ENCODE measurements around the gene ZNF256. TPM values are rescaled to one million over a fixed set of nuclear protein-coding genes. Genes with fewer than 3 reads are reported as not detected.
"Not testable (repeated sequence)": the region's sequence is repeated elsewhere in the genome, so short reads cannot be mapped to it uniquely, and the experiment has no call there.

Gene ZNF256
- total and polyA plus RNA-seq, 2 of the 13 experiments (the other 11 are each of a cell fraction or from before 2014, with no cell fraction given): 3.8 to 6.0 TPM

- TF ChIP-seq PHF20 (CRISPR knock-in tag; IDR thresholded peaks at IDR 0.05): peak; percentile 88
- TF ChIP-seq HDAC2 (CRISPR knock-in tag; IDR thresholded peaks at IDR 0.05): peak; percentile 53; the same call in 1 of the 2 replicates
- TF ChIP-seq, protein P1, sequence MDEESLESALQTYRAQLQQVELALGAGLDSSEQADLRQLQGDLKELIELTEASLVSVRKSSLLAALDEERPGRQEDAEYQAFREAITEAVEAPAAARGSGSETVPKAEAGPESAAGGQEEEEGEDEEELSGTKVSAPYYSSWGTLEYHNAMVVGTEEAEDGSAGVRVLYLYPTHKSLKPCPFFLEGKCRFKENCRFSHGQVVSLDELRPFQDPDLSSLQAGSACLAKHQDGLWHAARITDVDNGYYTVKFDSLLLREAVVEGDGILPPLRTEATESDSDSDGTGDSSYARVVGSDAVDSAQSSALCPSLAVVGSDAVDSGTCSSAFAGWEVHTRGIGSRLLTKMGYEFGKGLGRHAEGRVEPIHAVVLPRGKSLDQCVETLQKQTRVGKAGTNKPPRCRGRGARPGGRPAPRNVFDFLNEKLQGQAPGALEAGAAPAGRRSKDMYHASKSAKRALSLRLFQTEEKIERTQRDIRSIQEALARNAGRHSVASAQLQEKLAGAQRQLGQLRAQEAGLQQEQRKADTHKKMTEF (CRISPR knock-in tag; IDR thresholded peaks at IDR 0.05): peak; percentile 83
- peak; percentile 38; the same call in 1 of the 2 replicates for TF ChIP-seq MAX (IDR thresholded peaks at IDR 0.05)
- TF ChIP-seq ZKSCAN8 (CRISPR knock-in tag; IDR thresholded peaks at IDR 0.05; ENCODE audit: borderline replicate concordance): peak; percentile 34; the same call in 1 of the 2 replicates
- TF ChIP-seq RAD21 (CRISPR knock-in tag; IDR thresholded peaks at IDR 0.05): peak; percentile 23; the same call in 1 of the 2 replicates
- not testable (repeated sequence) for TF ChIP-seq SOX6 (IDR thresholded peaks at IDR 0.05)
- TF ChIP-seq SOX6 (CRISPR knock-in tag; IDR thresholded peaks at IDR 0.05): peak; percentile 26; the same call in 1 of the 2 replicates
- TF ChIP-seq TBX3 (IDR thresholded peaks at IDR 0.05; ENCODE audit: borderline replicate concordance): peak; percentile 54; the same call in 1 of the 2 replicates
- peak; percentile 92 for TF ChIP-seq YEATS2 (CRISPR knock-in tag; IDR thresholded peaks at IDR 0.05; ENCODE audit: borderline replicate concordance)
- peak; percentile 61; the same call in 1 of the 2 replicates for TF ChIP-seq RBFOX2 (IDR thresholded peaks at IDR 0.05; ENCODE audit: low read depth, low read length)
- TF ChIP-seq, protein P2, sequence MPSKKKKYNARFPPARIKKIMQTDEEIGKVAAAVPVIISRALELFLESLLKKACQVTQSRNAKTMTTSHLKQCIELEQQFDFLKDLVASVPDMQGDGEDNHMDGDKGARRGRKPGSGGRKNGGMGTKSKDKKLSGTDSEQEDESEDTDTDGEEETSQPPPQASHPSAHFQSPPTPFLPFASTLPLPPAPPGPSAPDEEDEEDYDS (CRISPR knock-in tag; IDR thresholded peaks at IDR 0.05): peak; percentile 58
- TF ChIP-seq ZNF136 (CRISPR knock-in tag; IDR thresholded peaks at IDR 0.05; ENCODE audit: low read depth): 0 out of 2 replicates have a peak, but pooled peaks have one; percentile 26
- peak; percentile 17; the same call in 1 of the 2 replicates for TF ChIP-seq THRA (CRISPR knock-in tag; IDR thresholded peaks at IDR 0.05; ENCODE audit: borderline replicate concordance)
- peak; percentile 56; the same call in 1 of the 2 replicates for TF ChIP-seq MEIS1 (CRISPR knock-in tag; IDR thresholded peaks at IDR 0.05; ENCODE audit: borderline replicate concordance)
- TF ChIP-seq NFKBIZ (CRISPR knock-in tag; IDR thresholded peaks at IDR 0.05): peak; percentile 65; the same call in 1 of the 2 replicates
- peak; percentile 78; the same call in 1 of the 2 replicates for TF ChIP-seq YEATS4 (CRISPR knock-in tag; IDR thresholded peaks at IDR 0.05; ENCODE audit: borderline replicate concordance)
- TF ChIP-seq FOXA3 (CRISPR knock-in tag; IDR thresholded peaks at IDR 0.05): 0 out of 2 replicates have a peak, but pooled peaks have one; percentile 38
- TF ChIP-seq, protein P3, sequence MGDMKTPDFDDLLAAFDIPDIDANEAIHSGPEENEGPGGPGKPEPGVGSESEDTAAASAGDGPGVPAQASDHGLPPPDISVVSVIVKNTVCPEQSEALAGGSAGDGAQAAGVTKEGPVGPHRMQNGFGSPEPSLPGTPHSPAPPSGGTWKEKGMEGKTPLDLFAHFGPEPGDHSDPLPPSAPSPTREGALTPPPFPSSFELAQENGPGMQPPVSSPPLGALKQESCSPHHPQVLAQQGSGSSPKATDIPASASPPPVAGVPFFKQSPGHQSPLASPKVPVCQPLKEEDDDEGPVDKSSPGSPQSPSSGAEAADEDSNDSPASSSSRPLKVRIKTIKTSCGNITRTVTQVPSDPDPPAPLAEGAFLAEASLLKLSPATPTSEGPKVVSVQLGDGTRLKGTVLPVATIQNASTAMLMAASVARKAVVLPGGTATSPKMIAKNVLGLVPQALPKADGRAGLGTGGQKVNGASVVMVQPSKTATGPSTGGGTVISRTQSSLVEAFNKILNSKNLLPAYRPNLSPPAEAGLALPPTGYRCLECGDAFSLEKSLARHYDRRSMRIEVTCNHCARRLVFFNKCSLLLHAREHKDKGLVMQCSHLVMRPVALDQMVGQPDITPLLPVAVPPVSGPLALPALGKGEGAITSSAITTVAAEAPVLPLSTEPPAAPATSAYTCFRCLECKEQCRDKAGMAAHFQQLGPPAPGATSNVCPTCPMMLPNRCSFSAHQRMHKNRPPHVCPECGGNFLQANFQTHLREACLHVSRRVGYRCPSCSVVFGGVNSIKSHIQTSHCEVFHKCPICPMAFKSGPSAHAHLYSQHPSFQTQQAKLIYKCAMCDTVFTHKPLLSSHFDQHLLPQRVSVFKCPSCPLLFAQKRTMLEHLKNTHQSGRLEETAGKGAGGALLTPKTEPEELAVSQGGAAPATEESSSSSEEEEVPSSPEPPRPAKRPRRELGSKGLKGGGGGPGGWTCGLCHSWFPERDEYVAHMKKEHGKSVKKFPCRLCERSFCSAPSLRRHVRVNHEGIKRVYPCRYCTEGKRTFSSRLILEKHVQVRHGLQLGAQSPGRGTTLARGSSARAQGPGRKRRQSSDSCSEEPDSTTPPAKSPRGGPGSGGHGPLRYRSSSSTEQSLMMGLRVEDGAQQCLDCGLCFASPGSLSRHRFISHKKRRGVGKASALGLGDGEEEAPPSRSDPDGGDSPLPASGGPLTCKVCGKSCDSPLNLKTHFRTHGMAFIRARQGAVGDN (CRISPR knock-in tag; IDR thresholded peaks at IDR 0.05): peak; percentile 66
- TF ChIP-seq, protein P4, sequence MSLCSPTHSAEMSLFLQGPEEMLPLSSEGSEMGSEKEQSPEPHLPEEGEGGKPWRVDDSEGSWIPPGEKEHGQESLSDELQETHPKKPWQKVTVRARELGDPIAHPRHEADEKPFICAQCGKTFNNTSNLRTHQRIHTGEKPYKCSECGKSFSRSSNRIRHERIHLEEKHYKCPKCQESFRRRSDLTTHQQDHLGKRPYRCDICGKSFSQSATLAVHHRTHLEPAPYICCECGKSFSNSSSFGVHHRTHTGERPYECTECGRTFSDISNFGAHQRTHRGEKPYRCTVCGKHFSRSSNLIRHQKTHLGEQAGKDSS (CRISPR knock-in tag; IDR thresholded peaks at IDR 0.05; ENCODE audit: borderline replicate concordance, low read depth): peak; percentile 51; the same call in 1 of the 2 replicates
Measured at GRCh38 chr19:57916168-57916995, 31.1 kb downstream of the ZNF256 start, which contains the start of gene ZNF417 (continued).

Data from HepG2 (cell line).